Muscle layer of duodenum (tissue), 2 donors: ENCODE data around the gene SBDS.
A peak's percentile ranks its signal among the peaks of the same experiment; 100 is the strongest.
"Not testable (repeated sequence)": the region's sequence is repeated elsewhere in the genome, so short reads cannot be mapped to it uniquely, and the experiment has no call there.

Source experiments
- H3K27ac ChIP-seq: one replicate; pipeline ENCODE4 v1.7.0; 2013; ENCODE audit warnings: mild to moderate bottlenecking, low read length
- H3K27me3 ChIP-seq: one replicate; pipeline ENCODE4 v1.7.0; 2013; ENCODE audit warnings: low read depth, mild to moderate bottlenecking, control low read depth, low read length
- H3K36me3 ChIP-seq, 2 donors: one replicate each; pipeline ENCODE4 v1.7.0; 2013; ENCODE audit warnings: low read length in 2 of 2, control low read depth in 1 of 2, mild to moderate bottlenecking in 1 of 2; ENCODE audit not compliant: insufficient read depth in 2 of 2, control insufficient read depth in 1 of 2
- H3K4me1 ChIP-seq, 2 donors: one replicate each; pipeline ENCODE4 v1.7.0; 2013; ENCODE audit warnings: low read length in 2 of 2, mild to moderate bottlenecking in 2 of 2, control low read depth in 1 of 2, moderate library complexity in 1 of 2; ENCODE audit not compliant: insufficient read depth in 2 of 2, control insufficient read depth in 1 of 2
- H3K4me3 ChIP-seq, 2 donors: one replicate each; pipeline ENCODE4 v1.7.0; 2013; ENCODE audit warnings: low read length in 2 of 2, low read depth in 1 of 2, mild to moderate bottlenecking in 1 of 2
- H3K9me3 ChIP-seq, 2 donors: one replicate each; pipeline ENCODE4 v1.7.0; 2013; ENCODE audit warnings: low read length in 2 of 2, control low read depth in 1 of 2, mild to moderate bottlenecking in 1 of 2; ENCODE audit not compliant: control insufficient read depth in 1 of 2
- donor health status: healthy.

The SBDS gene

DNA sequence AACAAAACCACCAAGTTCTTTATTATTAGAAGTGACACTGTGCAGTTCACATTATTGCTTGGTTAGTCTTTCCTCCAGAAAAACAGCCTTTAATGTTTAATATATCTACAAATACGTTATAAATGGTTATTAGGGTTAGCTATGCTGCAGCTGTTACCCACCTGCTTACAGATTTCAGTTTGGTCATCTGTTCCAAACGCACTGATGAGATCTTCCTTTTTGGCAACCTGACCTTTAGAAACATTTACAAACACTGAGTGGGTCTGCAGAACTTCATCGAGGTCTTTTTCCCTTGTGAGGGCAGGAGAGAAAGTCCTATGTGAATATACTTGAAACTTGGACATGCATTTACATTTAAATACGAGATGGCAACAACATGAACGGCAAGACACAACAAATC lies 1.3 kb downstream of the SBDS start:
- H3K4me3 ChIP-seq = peak overlapping the region; percentile 63 to 79
- not testable (repeated sequence) for H3K27me3 ChIP-seq, H3K9me3 ChIP-seq
- H3K27ac ChIP-seq = peak overlapping the region; percentile 90
- peaks cover 0 to 16% of the 10 kb centered on the region in 2 donors for H3K4me1 ChIP-seq
- H3K36me3 ChIP-seq = peaks cover 5 to 20% of the 10 kb centered on the region in 2 donors

DNA sequence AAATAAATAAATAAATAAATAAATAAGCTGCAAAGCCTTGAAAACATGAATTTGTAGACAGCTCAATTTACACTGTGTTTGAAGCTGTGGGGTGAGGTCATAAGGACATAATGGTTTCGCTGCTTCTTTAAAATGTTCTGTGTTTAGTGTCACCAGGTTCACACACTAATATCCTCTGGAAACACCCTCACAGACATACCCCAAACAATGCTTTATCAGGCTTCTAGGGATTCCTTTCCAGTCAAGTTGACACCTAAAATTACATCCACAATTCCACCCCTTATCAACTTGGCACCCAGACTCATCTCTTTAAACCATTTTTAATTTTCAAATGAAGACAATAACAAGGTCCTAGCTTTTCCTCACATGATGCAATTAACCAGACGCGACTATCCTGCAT lies 5.8 kb downstream of the SBDS start:
- H3K4me3 ChIP-seq, H3K27ac ChIP-seq: not testable (repeated sequence)

DNA sequence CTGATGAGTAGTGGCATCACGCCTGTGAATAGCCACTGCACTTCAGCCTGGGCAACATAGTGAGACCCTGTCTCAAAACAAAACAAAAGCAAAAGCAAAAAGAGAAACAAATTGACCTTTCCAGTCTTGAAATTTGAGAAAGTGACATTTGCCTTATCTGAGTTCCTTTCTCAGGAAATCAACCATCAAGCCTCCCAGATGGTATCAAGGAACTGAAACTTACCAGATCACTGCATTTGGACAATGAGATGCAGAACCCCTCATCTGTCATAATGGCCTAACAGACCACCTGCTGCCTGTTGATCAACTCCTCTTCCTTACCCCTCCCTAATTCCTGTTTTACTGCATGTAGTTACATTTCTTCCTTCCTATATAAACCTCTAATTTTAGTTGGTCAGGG lies 15.1 kb downstream of the SBDS start:
- H3K4me1 ChIP-seq, H3K36me3 ChIP-seq, H3K27ac ChIP-seq, H3K27me3 ChIP-seq, H3K9me3 ChIP-seq, H3K4me3 ChIP-seq: not testable (repeated sequence)

More for the DNA sequence above, 5.8 kb downstream of the SBDS start:
- not testable (repeated sequence) for H3K27me3 ChIP-seq, H3K4me1 ChIP-seq, H3K9me3 ChIP-seq
- H3K36me3 ChIP-seq = peaks cover 5 to 24% of the 10 kb centered on the region in 2 donors

DNA sequence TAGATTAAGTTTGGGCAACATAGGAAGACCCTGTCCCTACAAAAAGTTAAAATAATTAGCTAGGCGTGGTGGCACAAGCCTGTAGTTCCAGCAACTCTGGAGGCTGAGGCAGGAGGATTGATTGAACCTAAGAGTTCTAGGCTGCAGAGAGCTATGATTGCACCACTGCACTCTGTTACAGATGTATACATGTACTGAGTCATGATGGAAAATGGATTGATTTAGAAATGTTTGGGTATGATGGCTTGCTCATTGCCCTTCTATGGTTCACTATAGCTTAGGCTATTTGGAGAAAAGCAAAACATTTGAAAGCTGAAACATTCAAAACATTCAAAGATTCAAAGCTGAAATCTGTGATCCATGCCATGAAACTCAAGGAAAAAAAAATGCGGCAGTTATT lies 16.4 kb downstream of the SBDS start:
- not testable (repeated sequence) for H3K4me1 ChIP-seq, H3K27ac ChIP-seq, H3K36me3 ChIP-seq, H3K27me3 ChIP-seq, H3K4me3 ChIP-seq, H3K9me3 ChIP-seq

DNA sequence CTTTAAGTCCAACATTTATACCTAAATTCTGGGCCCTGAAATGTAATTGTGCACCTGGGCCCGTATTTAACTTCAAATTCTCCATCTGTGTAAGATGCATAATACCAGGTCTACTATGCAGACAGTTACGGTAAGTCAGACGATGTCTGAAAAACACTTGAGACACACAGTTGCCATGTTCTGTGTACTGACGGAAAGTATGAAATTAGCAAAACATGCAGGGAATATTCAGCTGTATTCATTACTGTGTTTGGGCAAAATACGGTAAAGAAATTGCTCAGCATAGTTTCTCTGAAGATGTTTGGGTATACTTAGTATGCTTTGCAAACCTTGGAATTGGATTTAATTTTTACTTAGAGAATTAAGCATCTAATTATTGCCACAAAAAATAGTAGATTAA lies 17.1 kb downstream of the SBDS start:
- H3K36me3 ChIP-seq, H3K27ac ChIP-seq, H3K4me1 ChIP-seq: not testable (repeated sequence)

DNA sequence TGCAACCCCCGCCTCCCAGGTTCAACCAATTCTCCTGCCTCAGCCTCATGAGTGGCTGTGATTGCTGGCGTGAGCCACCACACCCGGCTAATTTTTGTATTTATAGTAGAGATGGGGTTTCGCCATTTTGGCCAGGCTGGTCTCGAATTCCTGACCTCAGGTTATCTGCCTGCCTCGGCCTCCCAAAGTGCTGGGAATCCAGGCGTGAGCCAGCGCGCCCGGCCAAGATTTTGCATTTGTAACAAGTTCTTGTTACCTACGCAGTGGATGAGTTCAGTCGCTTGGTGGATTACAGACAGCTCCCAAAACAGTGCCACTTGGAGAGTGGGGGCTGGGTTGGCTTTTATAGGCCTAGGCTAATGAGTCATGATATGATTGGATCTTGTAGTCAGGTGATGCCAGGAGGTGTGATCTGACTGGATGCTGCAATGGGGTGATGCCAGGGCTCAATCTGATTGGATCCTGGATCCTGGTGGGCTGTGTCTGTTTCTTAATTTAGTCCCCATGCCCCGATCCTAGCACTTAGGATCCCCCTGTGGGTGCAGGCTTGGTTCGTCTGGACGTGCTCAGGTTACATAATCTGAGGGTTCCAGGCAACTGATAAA lies 20.3 kb downstream of the SBDS start:
- peaks cover 0 to 2% of the 10 kb centered on the region in 2 donors for H3K9me3 ChIP-seq
- no peak overlapping the region for H3K27ac ChIP-seq
- H3K36me3 ChIP-seq = no peaks in the 10 kb centered on the region
- H3K4me1 ChIP-seq = no peaks in the 10 kb centered on the region
- no peaks in the 10 kb centered on the region for H3K27me3 ChIP-seq
- H3K4me3 ChIP-seq = no peak overlapping the region

More for the DNA sequence above, 17.1 kb downstream of the SBDS start:
- not testable (repeated sequence) for H3K4me3 ChIP-seq, H3K27me3 ChIP-seq, H3K9me3 ChIP-seq

DNA sequence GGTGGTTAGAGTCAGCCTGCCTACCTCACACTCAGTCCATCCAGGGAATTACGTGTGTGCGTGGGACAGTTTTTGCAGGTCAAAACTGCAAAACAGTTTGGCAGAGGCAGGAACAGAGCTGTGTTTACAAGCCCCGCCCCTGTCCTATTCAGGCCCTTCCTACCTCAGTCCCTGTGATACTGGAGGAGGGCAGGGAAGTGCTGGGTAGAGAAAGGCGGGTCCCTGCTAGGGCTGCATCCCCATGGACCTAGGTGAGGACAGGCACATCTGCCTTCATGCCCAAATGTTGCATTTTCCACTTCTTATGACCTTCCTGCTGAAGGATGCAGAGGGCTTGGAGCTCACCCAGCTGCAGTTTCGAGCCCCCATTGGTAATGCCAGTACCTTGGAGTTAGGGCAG lies 25.1 kb downstream of the SBDS start:
- Histone ChIP-seq H3K4me1 (no peaks in the 10 kb centered on the region), H3K36me3 (no peaks in the 10 kb centered on the region), H3K9me3 (no peaks in the 10 kb centered on the region), H3K27ac (no peak overlapping the region), H3K4me3 (no peak overlapping the region), H3K27me3 (no peaks in the 10 kb centered on the region)

DNA sequence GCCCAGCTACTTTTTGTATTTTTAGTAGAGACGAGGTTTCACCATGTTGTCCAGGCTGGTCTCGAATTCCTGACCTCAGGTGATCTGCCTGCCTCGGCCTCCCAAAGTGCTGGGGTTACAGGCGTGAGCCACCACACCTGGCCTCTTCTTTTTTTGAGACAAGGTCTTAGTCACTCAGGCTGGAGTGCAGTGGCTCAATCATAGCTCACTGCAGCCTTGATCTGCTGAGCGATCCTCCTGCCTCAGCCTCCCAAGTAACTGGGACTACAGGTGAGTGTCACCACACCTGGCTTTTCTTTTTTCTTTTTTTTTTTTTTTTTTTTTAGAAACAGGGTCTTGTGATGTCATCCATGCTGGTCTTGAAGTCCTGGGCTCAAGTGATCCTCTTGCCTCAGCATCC lies 26.4 kb downstream of the SBDS start:
- H3K4me1 ChIP-seq, H3K27me3 ChIP-seq, H3K4me3 ChIP-seq, H3K36me3 ChIP-seq, H3K9me3 ChIP-seq, H3K27ac ChIP-seq: not testable (repeated sequence)

DNA sequence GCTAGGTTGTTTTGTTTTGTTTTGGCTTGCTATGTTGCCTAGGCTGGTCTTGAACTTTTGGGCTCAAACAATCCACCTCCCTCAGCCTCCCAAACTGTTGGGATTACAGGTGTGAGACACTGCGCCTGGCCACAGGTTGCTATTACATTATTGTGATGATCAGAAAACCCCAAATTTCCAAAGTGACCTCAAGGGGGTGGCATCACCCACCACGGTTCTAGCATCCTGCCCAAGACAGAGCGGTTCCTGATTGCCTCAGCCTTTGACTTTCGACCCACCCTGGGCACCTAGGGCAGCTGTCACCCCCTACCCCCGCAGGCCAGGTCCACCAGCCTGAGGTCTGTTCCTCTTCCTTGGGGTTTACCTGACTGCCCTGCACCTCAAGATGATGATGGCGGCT lies 28.4 kb downstream of the SBDS start:
- Histone ChIP-seq H3K27me3 (no peaks in the 10 kb centered on the region), H3K4me3 (no peak overlapping the region), H3K9me3 (no peaks in the 10 kb centered on the region), H3K27ac (no peak overlapping the region), H3K36me3 (no peaks in the 10 kb centered on the region), H3K4me1 (no peaks in the 10 kb centered on the region)

DNA sequence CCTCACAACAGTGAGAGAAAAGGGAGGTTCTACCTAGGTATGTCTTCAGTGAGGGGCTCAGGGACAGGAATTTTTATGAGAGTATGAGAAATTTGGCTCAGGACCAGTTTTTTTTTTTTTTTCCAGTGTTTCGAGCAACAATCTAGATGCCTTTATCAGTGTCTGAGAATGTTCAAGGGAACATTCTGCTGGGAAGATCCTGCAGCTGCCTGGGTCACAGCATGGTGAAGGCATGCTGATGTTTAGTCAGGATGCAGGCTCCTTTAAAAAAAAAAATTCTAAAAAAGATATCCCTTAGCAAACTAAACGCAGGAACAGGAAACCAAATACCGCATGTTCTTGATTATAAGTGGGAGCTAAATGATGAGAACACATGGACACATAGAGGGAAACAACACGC lies 31.0 kb downstream of the SBDS start:
- H3K27ac ChIP-seq = no peak overlapping the region
- H3K36me3 ChIP-seq = peaks cover 0 to 8% of the 10 kb centered on the region in 2 donors
- no peaks in the 10 kb centered on the region for H3K4me1 ChIP-seq
- H3K4me3 ChIP-seq = no peak overlapping the region
- no peaks in the 10 kb centered on the region for H3K27me3 ChIP-seq
- H3K9me3 ChIP-seq = no peaks in the 10 kb centered on the region

DNA sequence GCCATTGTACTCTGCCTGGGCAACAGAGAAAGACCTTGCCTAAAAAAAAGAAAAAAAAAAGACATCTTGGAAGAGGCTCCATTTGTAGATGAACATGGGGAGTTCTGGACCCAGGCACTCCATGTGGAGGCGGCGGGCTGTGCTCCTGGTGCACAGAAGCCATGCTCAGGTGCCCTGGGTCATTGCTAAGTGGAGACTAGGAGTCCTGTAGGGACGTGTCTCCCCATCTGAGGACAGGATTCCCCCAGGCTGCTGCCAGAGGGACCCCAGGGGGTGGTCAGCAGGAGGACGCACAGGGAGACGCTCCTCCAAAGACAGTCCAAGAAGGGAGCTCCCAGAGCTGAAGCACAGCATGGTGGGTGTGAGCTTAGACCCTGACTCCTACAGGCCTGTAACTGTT lies 34.3 kb downstream of the SBDS start:
- Histone ChIP-seq H3K27me3 (no peaks in the 10 kb centered on the region), H3K27ac (no peak overlapping the region), H3K4me3 (no peak overlapping the region), H3K36me3 (peaks cover 31 to 32% of the 10 kb centered on the region in 2 donors), H3K9me3 (no peaks in the 10 kb centered on the region), H3K4me1 (peaks cover 0 to 6% of the 10 kb centered on the region in 2 donors)

DNA sequence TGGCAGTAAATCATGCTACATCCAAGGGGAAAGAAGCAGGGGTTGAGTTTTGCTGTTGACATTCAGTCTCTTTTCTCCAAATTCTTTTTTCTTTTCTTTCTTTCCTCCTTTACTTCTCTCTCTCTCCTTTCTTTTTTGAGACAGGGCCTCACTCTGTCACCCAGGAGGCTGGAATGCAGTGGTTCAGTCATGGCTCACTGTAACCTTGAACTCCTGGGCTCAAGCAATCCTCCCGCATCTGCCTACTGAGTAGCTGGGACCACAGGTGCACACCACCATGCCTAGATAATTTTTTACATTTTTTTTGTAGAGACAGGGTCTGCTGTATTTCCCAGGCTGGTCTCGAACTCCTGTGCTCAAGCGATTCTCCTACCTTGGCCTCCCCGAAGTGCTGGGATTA lies 35.2 kb downstream of the SBDS start:
- H3K4me1 ChIP-seq = peaks cover 0 to 6% of the 10 kb centered on the region in 2 donors
- no peak overlapping the region for H3K4me3 ChIP-seq
- no peak overlapping the region for H3K27ac ChIP-seq
- peaks cover 39 to 40% of the 10 kb centered on the region in 2 donors for H3K36me3 ChIP-seq
- H3K27me3 ChIP-seq = no peaks in the 10 kb centered on the region
- no peaks in the 10 kb centered on the region for H3K9me3 ChIP-seq
